ENCODE data around the gene USP32. TPM values are rescaled to one million over a fixed set of nuclear protein-coding genes. Genes with fewer than 3 reads are reported as not detected.

Gene USP32
- total RNA-seq, 1 experiment from 2014 or later: 103 TPM

GRCh38 chr17:60332574-60332973 lies 59.4 kb downstream of the USP32 start (continued):
- TF ChIP-seq, protein P1, sequence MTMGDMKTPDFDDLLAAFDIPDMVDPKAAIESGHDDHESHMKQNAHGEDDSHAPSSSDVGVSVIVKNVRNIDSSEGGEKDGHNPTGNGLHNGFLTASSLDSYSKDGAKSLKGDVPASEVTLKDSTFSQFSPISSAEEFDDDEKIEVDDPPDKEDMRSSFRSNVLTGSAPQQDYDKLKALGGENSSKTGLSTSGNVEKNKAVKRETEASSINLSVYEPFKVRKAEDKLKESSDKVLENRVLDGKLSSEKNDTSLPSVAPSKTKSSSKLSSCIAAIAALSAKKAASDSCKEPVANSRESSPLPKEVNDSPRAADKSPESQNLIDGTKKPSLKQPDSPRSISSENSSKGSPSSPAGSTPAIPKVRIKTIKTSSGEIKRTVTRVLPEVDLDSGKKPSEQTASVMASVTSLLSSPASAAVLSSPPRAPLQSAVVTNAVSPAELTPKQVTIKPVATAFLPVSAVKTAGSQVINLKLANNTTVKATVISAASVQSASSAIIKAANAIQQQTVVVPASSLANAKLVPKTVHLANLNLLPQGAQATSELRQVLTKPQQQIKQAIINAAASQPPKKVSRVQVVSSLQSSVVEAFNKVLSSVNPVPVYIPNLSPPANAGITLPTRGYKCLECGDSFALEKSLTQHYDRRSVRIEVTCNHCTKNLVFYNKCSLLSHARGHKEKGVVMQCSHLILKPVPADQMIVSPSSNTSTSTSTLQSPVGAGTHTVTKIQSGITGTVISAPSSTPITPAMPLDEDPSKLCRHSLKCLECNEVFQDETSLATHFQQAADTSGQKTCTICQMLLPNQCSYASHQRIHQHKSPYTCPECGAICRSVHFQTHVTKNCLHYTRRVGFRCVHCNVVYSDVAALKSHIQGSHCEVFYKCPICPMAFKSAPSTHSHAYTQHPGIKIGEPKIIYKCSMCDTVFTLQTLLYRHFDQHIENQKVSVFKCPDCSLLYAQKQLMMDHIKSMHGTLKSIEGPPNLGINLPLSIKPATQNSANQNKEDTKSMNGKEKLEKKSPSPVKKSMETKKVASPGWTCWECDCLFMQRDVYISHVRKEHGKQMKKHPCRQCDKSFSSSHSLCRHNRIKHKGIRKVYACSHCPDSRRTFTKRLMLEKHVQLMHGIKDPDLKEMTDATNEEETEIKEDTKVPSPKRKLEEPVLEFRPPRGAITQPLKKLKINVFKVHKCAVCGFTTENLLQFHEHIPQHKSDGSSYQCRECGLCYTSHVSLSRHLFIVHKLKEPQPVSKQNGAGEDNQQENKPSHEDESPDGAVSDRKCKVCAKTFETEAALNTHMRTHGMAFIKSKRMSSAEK (CRISPR knock-in tag; IDR thresholded peaks at IDR 0.05; ENCODE audit: borderline replicate concordance): no peak
- no peak for TF ChIP-seq NR2C2 (CRISPR knock-in tag; IDR thresholded peaks at IDR 0.05)
- no peak for TF ChIP-seq E2F1 (CRISPR knock-in tag; IDR thresholded peaks at IDR 0.05)
- TF ChIP-seq CBFB (CRISPR knock-in tag; IDR thresholded peaks at IDR 0.05; ENCODE audit: low read depth): no peak
- TF ChIP-seq, protein P2, sequence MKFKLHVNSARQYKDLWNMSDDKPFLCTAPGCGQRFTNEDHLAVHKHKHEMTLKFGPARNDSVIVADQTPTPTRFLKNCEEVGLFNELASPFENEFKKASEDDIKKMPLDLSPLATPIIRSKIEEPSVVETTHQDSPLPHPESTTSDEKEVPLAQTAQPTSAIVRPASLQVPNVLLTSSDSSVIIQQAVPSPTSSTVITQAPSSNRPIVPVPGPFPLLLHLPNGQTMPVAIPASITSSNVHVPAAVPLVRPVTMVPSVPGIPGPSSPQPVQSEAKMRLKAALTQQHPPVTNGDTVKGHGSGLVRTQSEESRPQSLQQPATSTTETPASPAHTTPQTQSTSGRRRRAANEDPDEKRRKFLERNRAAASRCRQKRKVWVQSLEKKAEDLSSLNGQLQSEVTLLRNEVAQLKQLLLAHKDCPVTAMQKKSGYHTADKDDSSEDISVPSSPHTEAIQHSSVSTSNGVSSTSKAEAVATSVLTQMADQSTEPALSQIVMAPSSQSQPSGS (CRISPR knock-in tag; IDR thresholded peaks at IDR 0.05; ENCODE audit: borderline replicate concordance, low read depth): no peak
- TF ChIP-seq, protein P3, sequence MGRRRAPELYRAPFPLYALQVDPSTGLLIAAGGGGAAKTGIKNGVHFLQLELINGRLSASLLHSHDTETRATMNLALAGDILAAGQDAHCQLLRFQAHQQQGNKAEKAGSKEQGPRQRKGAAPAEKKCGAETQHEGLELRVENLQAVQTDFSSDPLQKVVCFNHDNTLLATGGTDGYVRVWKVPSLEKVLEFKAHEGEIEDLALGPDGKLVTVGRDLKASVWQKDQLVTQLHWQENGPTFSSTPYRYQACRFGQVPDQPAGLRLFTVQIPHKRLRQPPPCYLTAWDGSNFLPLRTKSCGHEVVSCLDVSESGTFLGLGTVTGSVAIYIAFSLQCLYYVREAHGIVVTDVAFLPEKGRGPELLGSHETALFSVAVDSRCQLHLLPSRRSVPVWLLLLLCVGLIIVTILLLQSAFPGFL (CRISPR knock-in tag; IDR thresholded peaks at IDR 0.05; ENCODE audit: borderline replicate concordance): no peak

GRCh38 chr17:60330731-60331130 lies 61.2 kb downstream of the USP32 start:
- ATAC-seq (no peak), DNase-seq (ENCODE audit: low spot score) (no peak)
- Mint-ChIP-seq H3K27me3 (ENCODE audit: low read depth) (no peaks in the 10 kb centered on the region), H3K4me3 (no peak overlapping the region), H3K36me3 (no peaks in the 10 kb centered on the region), H3K9me3 (no peaks in the 10 kb centered on the region), H3K27ac (peak overlapping the region; percentile 66), H3K4me1 (peaks cover 56% of the 10 kb centered on the region)
- no peak for TF ChIP-seq NFATC4 (CRISPR knock-in tag; IDR thresholded peaks at IDR 0.05)
- ChIA-PET CTCF (no interaction called here), POLR2A (no interaction called here)

DNA sequence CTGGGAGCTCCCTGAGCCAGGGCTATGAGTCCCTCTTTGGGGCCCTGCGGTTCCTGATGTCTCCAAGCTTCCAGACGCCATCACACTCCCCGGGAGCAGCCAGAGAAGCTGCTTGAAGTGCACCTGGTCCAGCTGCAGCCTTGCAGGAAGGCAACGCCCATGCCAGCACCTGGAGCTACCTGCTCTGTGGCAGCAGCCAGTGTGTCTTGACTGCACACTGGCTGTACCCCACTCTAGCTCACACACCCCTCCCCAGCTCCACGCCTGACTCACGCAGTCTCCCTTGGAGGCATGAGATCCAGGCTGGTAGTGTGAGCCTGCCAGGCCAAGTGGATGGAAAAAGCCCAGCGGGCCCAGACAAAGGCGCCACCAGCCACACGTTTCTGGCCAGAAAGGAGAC lies 63.3 kb downstream of the USP32 start:
- H3K4me3 Mint-ChIP-seq: no peak overlapping the region; the same call in 1 of the 2 replicates
- CTCF ChIA-PET: interaction anchor here (0.6 to 1.4 kb wide), 4 partner anchors 13 to 98 kb away, joined by 3 to 4 read pairs (median 4); partner anchors contain the start of gene USP32
- DNase-seq (ENCODE audit: low spot score): no peak
- no peaks in the 10 kb centered on the region for H3K27me3 Mint-ChIP-seq (ENCODE audit: low read depth)
- H3K4me1 Mint-ChIP-seq: peaks cover 57% of the 10 kb centered on the region
- H3K36me3 Mint-ChIP-seq: no peaks in the 10 kb centered on the region
- POLR2A ChIA-PET: interaction anchor here (0.5 kb wide), 1 partner anchor 75 kb away, joined by 3 read pairs; no protein-coding TSS in a partner anchor
- no peaks in the 10 kb centered on the region for H3K9me3 Mint-ChIP-seq
- no peak; the same call in 1 of the 2 replicates for ATAC-seq
- peak overlapping the region; percentile 77 for H3K27ac Mint-ChIP-seq
- TF ChIP-seq ETV6 (CRISPR knock-in tag; IDR thresholded peaks at IDR 0.05) (no peak), ZNF425 (CRISPR knock-in tag; conservative IDR thresholded peaks at IDR 0.05) (no peak), HMGA2 (CRISPR knock-in tag; IDR thresholded peaks at IDR 0.05) (no peak), ZNF396 (CRISPR knock-in tag; IDR thresholded peaks at IDR 0.05; ENCODE audit: borderline replicate concordance) (no peak), ESRRA (CRISPR knock-in tag; IDR thresholded peaks at IDR 0.05; ENCODE audit: borderline replicate concordance) (no peak), NFE2L1 (CRISPR knock-in tag; IDR thresholded peaks at IDR 0.05) (no peak), NR3C1 (CRISPR knock-in tag; conservative IDR thresholded peaks at IDR 0.05; ENCODE audit: low read depth) (no peak)
- TF ChIP-seq, protein P3 (CRISPR knock-in tag; IDR thresholded peaks at IDR 0.05; ENCODE audit: borderline replicate concordance): no peak
- TF ChIP-seq, protein P4, sequence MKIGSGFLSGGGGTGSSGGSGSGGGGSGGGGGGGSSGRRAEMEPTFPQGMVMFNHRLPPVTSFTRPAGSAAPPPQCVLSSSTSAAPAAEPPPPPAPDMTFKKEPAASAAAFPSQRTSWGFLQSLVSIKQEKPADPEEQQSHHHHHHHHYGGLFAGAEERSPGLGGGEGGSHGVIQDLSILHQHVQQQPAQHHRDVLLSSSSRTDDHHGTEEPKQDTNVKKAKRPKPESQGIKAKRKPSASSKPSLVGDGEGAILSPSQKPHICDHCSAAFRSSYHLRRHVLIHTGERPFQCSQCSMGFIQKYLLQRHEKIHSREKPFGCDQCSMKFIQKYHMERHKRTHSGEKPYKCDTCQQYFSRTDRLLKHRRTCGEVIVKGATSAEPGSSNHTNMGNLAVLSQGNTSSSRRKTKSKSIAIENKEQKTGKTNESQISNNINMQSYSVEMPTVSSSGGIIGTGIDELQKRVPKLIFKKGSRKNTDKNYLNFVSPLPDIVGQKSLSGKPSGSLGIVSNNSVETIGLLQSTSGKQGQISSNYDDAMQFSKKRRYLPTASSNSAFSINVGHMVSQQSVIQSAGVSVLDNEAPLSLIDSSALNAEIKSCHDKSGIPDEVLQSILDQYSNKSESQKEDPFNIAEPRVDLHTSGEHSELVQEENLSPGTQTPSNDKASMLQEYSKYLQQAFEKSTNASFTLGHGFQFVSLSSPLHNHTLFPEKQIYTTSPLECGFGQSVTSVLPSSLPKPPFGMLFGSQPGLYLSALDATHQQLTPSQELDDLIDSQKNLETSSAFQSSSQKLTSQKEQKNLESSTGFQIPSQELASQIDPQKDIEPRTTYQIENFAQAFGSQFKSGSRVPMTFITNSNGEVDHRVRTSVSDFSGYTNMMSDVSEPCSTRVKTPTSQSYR (CRISPR knock-in tag; IDR thresholded peaks at IDR 0.05): no peak
- TF ChIP-seq, protein P5, sequence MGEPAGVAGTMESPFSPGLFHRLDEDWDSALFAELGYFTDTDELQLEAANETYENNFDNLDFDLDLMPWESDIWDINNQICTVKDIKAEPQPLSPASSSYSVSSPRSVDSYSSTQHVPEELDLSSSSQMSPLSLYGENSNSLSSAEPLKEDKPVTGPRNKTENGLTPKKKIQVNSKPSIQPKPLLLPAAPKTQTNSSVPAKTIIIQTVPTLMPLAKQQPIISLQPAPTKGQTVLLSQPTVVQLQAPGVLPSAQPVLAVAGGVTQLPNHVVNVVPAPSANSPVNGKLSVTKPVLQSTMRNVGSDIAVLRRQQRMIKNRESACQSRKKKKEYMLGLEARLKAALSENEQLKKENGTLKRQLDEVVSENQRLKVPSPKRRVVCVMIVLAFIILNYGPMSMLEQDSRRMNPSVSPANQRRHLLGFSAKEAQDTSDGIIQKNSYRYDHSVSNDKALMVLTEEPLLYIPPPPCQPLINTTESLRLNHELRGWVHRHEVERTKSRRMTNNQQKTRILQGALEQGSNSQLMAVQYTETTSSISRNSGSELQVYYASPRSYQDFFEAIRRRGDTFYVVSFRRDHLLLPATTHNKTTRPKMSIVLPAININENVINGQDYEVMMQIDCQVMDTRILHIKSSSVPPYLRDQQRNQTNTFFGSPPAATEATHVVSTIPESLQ (CRISPR knock-in tag; IDR thresholded peaks at IDR 0.05): no peak

All from WTC11 (cell line).